Activated naive CD4-positive, alpha-beta T cell treated with anti-CD3 and anti-CD28 coated beads, Interleukin-2, amount 50 U/mL, for 16 hours (primary cell): ENCODE results near the gene TH.
A peak's percentile ranks its signal among the peaks of the same experiment; 100 is the strongest.

Source experiments
- DNase-seq: peaks from one replicate; pipeline ENCODE4 v3.0.0-alpha.2; 2020

The TH gene

DNA sequence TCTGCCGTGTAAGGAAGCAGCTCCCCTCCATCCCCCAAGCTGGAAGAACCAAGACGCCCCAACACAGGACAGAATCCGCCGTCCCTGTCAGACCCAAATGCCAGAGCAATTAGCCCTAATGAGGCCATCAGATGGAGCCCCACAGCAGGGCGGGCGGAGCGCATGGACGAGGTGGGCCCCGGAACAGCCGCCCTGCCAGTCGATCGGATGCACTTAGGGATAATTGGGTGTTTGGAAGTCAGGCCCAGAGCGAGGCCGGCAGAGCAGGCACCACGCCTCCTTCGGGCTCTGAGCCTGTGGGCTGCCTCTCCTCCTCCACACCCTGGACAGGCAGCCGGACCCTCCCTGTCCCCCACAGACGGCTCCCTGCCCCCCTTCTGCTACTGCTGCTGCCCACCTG is 5.5 kb upstream of the TH start:
- DNase-seq = no peak

DNA sequence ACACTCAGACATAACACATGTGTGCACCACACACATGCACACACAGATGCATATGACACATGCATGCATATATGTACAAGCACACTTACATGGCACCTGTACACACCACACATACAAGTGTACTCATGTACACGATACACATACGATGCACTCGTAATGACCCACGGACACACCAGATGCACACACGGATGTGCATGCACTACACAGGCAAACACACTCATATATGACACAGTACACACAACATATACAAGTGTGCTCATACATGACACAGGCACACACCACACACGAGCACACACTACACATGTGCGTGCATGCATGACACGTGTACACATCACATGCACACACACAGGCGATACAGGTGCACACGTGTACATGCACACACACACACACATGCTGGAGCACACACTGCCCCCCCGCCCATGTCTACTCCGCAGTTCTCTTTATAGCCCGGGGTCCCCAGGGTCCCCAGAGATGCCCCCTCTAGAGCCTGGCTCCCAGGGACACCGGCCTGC is 4.8 kb upstream of the TH start:
- DNase-seq = no peak

DNA sequence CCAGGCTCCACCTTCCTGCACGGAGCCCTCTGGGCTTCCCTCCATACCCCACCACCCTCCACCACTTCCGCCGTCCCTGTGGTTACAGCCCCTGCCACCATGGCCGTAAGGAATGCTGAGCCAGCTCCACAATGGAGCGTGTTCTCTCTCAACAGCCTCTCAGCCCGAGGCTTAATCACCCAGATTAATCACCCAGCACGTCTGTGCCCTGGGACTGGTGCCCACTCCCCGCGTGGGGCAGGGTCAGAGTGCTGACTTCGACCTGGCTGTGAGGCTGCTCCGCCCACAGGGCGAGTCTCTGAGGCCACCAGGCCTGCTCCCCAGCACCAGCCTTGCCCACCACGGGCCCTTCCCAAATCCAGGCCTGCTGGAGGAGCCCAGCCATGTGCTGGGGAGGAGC is 4.0 kb upstream of the TH start:
- DNase-seq = no peak

DNA sequence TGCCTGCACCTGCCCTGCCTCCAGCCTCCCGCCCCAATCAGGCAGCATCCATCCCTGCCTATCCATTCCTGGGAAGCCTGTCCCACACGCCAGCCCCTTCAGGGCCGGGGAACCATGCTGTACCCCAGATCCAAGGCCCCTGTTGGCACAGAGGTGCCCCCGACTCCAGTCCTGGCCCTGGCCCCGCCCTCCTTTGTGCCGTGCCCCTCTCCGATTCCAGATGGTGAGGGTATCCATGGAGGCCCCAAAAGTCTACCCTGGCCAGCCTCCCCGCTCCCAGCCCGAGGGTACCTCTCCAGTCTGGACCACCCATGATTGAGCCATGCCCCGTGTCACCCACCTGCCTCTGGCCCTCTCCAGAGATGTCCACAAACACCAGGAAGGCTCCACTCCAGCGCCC is 2.7 kb upstream of the TH start:
- DNase-seq = no peak

DNA sequence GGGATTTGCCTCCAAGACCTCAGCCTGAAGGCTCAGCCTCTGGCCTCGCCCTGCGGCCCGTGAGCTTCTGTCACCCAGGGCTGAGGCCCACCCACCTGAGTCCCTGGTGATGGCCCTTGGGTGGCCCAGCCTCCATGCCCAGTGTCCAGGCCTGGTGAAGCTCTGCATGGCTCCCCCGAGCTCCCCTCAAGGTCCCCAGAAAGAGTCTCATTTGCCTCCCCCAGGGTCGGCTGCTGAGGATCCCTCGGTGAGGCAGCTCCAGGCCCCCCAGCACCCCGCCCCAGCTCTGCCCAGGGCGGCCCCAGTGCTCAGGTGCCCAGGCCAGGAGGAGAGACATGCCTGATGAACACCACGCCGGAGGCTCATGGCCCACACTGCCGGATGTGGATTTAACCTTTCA is 2.1 kb upstream of the TH start:
- DNase-seq = no peak

DNA sequence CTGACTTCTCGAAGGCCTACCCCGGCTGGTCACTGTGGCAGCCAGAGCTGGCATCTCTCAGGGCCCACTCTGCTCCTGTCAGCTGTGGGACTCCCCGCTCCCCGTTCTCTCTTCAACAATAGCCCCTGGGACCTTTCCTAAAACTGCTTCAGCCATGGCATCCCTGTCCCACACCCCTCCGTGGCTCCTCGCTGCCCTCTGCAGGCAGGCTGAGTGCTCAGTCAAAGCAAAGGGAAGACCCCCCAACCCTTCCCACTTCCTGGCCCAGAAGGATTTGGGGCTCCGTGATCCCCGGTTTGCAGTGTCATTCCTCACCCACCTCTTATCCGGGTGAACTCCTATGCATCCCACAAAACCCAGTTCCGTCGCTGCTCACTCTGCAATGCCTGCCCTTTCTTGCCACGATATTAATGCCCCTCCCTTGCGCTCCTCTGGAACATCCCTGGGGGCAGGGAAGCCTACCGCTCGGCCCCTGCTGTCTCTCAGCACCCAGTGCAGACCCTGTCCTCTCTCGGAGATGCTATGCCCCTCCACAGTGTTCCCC is 1.6 kb upstream of the TH start:
- DNase-seq = no peak

DNA sequence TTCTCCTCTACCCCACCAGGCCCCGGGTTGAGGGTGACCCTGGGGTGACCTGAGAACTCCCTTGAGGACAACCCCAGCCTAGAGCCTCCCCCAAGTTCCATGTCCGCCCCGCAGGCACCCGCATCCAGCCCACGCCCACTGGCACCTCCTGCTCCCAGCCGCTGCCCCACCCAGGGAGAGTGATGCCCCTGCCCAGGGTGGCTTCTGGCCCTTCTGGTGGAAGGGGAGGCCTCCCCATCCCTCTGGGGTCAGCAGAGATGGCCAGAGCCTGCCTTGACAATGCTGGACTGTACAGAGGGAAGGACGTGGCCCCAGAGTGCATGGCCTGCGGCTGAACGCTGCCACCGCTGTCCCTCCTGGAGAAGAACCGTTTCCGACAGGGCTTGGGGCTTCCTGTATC is 1.1 kb upstream of the TH start:
- no peak for DNase-seq

DNA sequence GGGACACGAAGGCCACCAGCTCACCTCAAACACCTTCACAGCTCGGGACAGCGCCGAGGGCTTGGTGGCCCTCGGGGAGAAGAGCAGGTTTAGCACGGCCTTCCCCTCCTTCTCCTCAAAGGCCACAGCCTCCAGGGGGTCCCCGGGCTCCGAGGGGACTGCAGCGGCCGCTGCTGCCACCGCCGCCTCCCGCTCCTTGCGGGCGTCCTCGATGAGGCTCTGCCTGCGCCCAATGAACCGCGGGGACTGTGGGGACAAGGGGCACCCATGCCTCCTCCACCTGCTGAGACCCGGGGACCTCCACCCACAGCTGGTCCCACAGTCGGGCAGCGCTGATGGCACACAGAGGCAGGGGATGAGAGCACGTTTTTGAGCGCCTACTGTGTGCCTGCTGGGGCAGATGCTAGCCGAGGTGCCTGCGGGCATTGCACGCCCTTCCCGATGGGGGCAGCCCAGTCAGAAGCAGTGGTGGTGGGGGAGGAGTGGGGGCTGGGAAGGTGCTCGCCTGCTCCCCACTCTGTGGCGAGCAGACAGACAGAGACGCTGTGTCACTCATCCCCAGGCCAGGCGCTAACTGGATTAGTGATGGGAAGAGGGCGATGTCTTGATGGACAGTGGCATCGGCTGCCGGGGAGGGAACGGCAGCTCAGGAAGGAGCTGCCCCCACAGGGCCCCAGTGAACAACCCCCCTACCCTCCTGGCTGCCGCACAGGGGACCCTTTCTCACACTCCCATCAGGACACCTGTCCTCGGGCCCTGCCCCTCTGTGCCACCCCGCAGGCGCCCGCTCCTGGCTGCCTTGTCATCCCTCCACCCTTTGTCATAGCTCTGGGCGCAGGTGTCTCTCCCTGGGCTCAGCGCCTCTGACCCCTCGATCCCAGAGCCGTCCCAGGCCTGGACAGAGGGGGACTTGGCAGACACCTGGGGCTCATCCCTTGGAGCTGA is 1.7 kb downstream of the TH start:
- no peak for DNase-seq

DNA sequence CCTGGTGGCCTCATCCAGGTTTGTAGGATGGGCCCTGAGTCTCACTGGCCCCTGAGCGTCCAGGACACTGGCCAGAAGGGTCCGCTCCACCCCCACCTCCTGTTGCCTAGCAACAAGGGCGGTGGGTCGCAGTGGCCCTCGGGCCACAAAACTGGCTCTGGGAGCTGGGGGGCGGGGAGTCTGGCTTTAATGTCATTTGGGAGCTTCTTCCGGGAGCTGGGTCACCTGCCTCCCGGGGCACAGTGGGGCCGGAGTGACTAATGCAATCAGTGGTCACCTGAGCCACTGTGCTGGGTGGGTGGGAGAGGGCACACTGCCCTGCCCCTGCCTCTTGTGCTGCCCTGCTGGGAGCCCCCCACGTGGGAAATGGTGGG is 2.6 kb downstream of the TH start:
- DNase-seq = no peak

DNA sequence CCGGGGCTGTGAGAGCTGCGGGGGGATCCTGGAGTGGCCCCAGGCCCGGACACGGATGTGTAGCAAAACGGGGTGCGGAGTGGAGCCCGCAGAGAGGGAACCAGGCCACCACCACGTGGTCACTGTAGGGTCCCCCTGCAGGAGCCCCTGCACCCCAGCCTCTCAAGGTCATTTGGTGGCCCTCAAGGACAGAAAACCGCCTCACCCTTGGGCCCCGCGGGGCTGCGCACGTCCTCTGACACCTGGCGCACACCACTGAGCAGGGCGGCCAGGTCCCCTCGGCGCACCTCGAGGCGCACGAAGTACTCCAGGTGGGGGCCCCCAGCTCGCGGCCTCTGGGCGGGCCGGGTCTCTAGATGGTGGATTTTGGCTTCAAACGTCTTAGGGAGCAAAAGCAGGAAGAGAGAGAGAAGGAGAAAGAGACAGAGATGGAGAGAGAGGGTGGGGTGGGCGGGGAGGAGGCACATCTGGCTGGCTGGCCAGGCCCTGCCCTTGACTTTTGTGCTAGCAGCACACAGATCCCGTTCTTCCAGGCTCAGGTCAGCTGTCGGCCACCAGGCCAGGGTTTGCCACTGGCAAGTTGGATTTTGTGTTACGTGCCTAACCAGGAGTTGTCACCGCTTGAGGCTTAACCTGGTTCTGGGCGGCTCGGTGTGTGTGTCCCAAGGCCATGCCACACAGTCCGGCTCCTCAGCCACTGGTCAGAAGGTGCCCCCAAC is 3.2 kb downstream of the TH start:
- no peak for DNase-seq

DNA sequence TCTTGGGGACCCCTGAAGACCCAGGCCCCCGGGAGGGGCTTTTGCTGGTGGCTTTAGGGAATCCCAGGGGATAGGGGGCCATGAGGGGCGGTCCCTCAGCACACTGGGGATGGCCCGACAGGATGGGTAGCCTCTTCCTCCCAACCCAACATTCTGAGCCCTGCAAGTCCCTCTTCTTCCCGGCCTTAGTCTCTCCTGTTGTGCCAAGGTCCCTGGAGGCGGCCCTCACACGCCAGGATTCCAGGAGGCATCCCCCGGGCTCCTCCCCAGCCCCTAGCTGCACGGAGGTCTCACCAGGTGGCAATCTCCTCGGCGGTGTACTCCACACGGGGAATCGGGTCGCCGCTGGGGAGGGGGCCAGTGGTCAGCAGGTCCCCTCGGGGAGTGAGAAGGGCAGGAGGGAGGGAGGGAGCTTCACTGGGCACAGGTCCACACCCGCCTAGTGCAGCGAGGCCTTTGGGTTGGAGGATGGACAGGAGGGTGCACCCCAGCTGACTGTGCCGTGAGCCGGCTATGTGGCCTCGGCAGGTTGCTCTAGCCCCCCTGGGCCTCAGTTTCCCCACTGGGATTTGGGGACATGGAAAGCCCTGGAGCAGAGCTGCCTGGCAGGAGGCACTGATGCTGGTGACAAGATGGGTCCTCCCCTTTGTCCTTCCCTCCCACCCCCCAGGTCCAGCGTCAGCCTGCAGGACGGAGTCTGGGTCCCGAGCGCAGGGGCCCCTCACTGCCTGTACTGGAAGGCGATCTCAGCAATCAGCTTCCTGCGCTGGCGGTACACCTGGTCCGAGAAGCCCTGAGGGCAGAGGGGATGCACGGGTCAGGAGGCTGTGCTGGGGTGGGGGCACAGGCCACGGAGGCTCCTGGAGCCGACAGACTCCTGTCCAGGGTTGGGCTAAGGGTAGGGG is 4.2 kb downstream of the TH start:
- DNase-seq = no peak

DNA sequence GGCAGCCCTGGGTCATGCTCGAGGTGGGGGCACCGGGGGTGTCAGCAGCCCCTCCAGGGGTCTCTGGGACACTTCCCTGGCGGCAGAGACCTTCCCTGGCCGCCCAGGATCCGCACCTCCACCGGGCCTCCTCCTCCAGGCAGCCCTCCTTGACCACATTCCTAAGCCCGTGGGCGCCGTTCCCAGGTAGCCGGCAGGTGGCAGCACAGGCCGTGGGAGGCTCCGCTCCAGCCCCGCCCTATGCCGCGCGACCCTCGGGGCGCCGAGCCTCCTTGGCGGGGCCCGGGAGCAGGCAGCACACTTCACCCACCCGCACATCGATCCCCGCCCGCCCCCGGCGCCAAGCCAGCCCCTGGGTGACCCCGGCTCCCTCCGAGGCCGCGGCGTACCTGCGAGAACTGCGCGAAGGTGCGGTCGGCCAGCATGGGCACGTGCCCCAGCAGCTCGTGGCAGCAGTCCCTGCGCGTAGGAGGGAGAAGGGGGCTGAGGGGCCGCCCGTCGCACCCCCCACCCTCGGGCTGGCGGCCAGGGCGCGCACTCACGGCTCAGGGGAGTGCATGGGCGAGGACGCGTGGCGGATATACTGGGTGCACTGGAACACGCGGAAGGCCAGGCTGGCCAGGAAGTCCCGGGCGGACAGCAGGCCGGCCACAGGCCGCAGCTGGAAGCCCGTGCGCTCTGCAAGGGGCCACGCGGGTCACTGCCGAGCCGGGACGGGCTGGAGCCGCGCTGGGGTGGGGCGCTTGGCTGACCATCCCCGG is 5.3 kb downstream of the TH start:
- DNase-seq = peak; percentile 57

DNA sequence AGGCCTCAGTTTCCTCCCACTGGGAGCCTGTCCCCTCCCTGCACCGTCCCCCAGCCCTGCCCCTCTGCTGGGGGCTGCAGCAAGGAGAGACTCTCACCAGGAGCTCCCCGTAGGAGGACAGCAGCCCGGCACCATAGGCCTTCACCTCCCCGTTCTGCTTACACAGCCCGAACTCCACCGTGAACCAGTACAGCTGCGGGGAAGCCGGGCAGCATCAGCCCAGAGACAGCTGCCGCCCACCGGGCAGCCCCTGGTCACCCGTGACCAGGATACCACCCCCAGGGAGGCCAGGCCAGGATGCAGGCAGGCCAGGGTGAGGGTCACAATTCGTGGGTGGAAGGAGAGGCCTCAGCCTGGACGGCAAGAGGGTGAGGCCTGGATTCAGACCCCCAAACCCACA is 6.0 kb downstream of the TH start:
- no peak for DNase-seq

DNA sequence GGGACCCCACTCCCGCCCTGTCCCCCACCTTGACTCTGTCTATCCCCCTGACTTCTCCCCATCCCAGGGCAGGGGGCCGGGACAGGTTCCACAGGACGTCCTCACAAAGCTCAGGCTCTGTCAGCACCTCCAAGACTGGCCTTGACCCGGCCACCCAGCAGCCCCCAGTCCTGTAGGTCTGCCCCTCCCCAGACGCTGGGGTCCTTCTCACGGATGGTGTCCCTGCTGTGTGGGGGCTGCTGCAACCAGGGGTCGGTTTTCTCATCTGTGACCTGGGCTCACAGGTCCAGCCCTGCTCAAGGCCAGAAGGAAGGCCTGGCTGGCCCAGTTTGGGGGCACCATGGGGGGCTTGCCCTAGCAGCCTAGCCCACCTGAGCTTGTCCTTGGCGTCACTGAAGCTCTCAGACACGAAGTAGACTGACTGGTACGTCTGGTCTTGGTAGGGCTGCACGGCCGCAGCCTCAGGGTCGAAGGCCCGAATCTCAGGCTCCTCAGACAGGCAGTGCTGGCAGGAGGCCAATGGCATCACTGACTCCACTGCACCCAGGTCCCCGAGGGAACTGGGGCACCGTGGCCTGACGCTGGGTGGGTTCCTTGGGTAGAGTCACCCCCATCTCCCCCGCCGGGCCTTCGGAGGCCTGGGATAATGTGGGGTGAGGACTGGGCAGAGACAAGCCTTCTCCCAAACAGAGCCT is 6.6 kb downstream of the TH start:
- DNase-seq = no peak

DNA sequence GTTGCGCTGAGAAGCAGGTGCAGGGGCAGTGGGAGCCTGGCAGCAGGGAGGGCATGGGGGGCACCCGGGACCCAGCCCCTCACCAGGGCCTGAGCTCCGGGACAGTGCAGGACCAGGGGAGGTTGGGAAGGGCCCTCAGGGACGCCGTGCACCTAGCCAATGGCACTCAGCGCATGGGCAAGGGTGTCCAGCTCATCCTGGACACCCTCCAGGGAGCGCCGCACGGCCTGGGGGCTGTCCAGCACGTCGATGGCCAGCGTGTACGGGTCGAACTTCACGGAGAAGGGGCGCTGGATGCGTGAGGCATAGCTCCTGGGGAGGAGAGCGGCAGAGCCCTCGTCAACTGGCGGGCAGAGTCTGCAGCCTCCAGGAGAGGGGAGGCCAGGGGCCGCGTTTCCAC is 7.5 kb downstream of the TH start:
- no peak for DNase-seq

DNA sequence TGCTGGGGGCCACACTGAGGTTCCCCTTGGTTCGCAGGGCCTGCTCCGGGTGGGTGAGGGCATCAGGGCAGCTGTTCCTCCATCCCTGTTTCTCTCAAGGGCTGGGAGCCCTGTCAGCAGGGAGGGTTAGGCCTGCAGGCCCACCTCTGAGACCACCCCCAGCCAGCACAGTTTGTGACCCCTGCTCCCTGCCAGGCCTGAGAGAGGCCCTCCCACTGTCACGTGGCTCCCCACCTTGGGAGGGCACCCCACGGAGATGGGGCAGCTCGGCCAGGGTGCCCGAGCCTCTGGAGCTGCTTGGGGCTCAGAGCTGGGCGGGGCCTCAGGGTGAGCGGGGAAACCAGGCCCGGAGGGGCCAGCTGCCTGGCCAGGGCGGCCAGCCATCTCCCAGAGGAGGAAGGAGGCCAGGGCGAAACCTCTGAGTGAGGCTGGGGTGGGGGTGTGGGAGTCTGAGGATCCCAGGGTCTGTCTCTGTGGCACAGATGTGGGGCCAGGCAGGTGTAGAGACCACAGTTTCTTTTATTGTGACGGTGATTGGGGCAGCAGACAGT is 8.1 kb downstream of the TH start:
- no peak for DNase-seq

DNA sequence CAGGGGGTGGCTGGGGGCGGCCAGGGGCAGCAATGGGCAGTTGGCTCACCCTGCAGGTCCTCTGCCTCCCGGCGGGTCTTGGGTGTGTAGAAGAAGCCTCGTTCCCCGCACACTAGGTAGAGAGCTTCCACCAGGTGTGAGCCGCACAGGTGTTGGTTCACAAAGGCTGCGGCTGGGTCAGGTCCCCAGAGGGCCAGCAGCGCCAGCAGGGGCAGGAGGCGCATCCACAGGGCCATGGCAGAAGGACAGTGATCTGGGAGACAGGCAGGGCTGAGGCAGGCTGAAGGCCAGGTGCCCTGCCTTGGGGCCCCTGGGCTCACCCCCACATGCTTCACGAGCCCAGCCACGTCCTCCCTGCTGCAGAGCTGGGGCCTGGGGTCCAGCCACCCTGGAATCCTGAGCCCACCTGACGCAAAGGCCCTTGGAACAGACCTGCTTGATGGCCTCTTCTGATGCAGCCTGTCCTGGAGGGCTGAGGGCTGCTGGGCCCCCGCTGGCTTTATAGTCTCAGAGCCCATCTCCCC is 10.8 kb downstream of the TH start, which contains the start of gene INS:
Gene INS (minus strand): TSS at position 474 of the 524 bp plus-strand sequence. CDS start 238 bp downstream, at position 236.
- DNase-seq = no peak

DNA sequence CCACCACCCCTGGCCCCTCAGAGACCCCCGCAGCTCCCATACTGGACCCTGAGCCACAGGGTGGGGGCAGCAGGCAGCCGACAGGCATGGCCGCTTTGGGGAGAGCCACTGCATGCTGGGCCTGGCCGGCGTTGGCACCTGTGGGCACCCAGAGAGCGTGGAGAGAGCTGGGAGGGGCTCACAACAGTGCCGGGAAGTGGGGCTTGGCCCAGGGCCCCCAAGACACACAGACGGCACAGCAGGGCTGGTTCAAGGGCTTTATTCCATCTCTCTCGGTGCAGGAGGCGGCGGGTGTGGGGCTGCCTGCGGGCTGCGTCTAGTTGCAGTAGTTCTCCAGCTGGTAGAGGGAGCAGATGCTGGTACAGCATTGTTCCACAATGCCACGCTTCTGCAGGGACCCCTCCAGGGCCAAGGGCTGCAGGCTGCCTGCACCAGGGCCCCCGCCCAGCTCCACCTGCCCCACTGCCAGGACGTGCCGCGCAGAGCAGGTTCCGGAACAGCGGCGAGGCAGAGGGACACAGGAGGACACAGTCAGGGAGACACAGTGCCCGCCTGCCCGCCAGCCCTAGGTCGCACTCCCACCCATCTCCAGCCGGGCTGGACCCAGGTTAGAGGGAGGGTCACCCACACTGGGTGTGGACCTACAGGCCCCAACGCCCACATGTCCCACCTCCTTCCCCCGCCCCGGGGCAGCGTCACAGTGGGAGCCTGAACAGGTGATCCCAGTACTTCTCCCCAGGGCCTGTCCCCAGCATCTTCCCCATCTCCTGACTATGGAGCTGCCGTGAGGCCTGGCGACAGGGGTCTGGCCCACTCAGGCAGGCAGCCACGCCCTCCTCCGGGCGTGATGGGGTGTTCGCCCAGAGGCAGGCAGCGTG is 11.8 kb downstream of the TH start:
- DNase-seq = no peak

DNA sequence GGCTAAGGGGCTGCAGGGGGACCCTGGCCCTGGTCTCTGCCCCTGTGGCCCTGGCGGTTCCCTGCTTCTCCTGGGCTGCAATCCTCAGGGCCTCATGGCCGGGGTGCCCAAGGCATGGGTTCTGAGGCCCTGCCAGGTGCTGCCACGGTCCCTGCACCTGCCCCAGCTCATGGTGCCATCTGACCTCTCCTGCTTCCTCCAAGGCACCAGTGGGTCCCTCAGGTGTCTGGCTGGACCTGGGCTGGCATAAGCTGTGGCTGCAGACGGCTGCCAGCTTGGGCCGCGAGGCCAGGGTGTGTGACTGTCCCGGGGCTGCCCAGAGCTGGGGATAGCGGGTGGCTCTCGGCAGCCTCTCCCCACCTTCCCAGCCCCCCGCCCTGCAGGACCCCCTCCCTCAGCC is 12.6 kb downstream of the TH start:
- DNase-seq = no peak

DNA sequence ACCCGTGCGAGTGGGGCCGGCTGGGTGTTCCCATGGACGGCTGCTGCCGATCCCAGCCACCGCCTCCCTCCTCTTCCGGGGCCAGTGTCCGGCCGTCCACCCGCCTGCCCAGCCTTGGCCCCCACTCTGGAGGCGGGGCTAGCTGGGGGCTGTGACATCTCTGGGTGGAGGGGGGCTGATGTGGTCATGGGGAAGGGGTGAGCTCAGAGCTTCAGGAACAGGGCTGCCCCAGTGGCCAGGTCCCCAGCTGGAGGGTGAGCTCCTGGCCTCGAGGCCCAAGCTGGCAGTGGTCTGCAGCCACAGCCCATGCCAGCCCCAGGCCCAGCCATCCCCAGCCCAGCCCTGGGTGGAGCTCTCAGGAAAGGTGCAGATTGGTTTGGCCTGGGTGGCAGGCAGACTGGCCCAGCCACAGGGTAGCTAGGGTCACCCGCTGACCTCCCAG is 13.3 kb downstream of the TH start:
- no peak for DNase-seq
